ENCODE measurements around the gene PITPNM3. TPM values are rescaled to one million over a fixed set of nuclear protein-coding genes. Genes with fewer than 3 reads are reported as not detected.
A peak's percentile ranks its signal among the peaks of the same experiment; 100 is the strongest.
"Not testable (repeated sequence)": the region's sequence is repeated elsewhere in the genome, so short reads cannot be mapped to it uniquely, and the experiment has no call there.

Gene PITPNM3
- polyA plus RNA-seq, 10 donors: 3.1 to 5.5 (median 4.6) TPM

DNA sequence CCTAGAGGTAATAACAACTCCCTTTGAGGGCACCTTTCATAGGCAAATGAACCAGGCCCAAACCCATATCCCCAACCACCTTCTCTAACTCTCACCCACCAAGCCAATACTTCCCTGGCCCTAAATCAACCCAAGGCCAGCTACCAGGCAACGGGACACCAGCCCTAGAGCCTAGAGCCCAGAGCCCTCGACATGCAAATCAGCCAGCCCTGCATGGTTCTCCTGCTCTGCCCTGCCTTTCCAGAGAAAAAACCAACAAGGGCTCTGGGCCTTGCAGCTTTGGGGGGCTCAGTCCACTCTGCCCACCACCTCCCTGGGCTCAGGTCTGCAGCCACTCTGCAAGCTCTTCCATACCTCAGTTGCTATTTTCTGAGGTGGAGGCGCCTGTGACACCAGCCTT lies 55.0 kb downstream of the PITPNM3 start:
- DNase-seq: no peak

GRCh38 chr17:6498901-6499540 lies 57.3 kb downstream of the PITPNM3 start:
- DNase-seq: no peak

- no peak for DNase-seq
Measured at GRCh38 chr17:6498356-6498755, 58.0 kb downstream of the PITPNM3 start.

- DNase-seq: peak in 1 of 3 donors; percentile 19
Measured at GRCh38 chr17:6497496-6498221, 58.7 kb downstream of the PITPNM3 start.

GRCh38 chr17:6496640-6497441 lies 59.5 kb downstream of the PITPNM3 start:
- DNase-seq: peak in 2 of 3 donors; percentile 51 to 59

GRCh38 chr17:6496116-6496481 lies 60.3 kb downstream of the PITPNM3 start:
- DNase-seq: peak in 1 of 3 donors; percentile 29

DNA sequence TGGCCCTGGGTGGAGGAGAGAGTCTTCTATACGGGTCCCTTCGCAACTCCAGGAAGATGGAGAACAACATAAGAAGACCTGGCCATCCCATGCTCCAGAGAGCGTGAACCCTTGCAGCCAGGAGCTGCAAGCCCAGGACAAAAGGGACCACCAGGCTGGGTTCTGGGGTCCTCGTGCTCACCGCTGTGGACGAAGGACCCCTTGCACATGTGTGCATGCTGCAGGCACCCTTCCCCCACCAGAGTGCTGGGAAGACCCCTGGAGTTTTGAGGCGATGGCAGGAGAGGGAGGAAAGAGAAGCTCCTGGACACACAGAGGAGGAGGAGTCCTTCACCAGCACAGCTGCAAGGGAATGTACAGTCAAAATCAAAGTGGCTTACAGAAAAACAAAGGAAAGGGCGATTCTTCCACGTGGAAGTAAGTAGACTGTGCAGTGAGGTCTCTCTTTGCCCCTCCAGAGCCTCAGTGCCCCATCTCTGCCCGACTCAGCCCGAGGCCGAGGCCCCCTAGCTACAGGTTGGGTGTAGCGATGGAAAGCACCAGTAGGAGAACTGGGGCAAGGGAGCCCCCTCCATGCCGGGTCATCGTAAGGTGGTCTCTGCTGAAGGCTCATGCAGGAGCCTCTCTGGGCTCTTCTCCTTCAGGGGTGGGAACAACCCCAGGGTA lies 60.8 kb downstream of the PITPNM3 start:
- DNase-seq: no peak

DNA sequence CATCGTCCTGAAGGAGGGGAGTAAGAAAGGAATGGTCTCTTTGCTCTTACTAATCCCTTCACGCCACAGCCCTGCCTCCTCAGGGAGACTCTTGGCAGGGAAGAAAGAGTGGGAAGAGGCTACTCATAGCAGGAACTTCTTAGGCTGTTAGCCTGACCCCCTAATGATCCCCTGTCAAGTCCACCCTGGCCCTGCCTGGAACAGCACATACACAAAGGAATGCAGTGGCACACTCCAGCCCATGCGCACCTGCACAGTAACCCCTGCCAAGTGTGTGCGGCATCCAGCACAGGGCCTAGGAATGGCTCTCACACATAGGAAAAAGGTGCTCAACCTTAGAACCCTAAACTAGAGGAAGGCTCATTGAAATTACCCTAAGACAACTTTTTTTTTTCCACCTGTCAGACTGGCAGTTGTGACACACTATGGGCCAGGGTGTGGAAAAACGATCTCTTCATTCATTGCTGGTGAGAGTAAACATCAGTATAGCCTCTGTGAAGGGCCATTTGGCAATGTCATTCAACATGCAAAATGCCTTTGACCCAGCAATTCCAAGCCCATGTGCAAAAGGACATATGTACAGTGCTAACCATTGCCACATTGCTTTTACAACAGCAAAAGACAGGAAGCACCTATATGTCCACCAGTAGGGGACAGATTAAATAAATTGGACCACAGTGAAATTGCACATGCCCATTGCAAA lies 62.0 kb downstream of the PITPNM3 start:
- no peak for DNase-seq

GRCh38 chr17:6492892-6493674 lies 63.3 kb downstream of the PITPNM3 start:
- no peak for DNase-seq

GRCh38 chr17:6491071-6491700 lies 65.2 kb downstream of the PITPNM3 start:
- DNase-seq: no peak

- DNase-seq: no peak
Measured at GRCh38 chr17:6489016-6489550, 67.3 kb downstream of the PITPNM3 start.

GRCh38 chr17:6488008-6488539 lies 68.3 kb downstream of the PITPNM3 start:
- DNase-seq: no peak

DNA sequence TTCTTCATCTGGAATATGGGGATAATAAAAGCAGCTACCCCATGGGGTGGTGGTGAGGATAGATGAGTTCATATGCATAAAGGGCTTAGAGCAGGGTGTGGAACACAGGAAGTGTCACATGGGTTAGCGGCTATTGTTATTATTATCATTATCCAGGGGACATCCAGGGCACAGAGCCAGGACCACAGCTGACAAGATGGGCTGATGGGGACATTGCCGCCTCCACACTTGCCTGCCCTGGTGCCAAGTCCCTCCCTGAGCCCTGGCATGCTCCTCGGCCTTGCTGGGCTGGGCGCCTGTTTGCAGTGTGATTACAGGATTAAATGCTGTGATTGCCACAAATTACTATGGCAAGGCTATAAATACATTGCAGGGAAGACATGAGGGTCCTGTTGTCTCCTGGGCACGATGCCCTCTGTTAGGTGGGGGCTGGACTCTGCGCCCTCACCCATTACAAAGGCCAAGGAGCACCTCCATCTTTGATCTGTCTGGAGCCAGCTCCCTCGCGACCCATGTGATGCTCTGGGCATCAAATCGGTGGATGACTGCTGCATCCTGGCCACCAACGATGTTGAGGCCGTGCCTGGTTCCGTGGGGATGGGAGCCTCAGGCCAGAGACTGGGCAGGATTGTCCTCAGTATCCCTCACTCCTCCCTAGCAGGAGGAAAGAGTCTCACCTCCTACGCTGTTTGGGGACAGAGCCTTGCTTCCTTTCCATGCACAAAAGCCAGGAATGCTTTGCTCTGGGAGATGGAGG lies 68.9 kb downstream of the PITPNM3 start:
- DNase-seq: peak in 2 of 3 donors; percentile 44

GRCh38 chr17:6485646-6486412 lies 70.5 kb downstream of the PITPNM3 start:
- no peak for DNase-seq

GRCh38 chr17:6483507-6483906 lies 72.8 kb downstream of the PITPNM3 start:
- no peak for DNase-seq

GRCh38 chr17:6482796-6483195 lies 73.6 kb downstream of the PITPNM3 start:
- DNase-seq: not testable (repeated sequence)

DNA sequence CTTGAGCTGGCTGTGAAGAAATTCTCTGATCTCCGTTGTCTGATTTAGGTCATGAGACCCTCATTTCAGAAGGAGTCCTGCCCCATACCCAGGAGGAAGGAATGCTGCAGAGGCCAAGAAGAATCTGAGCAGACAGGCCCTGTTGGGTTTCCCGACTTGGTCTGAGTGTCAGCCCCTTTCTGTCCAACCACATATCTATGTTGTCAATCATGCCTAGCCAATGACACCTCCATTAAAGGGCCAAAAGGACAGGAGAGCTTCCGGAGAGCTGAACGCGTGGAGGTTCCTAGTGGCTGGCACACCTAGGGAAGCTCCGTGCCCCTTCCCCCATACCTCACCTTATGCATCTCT lies 74.3 kb downstream of the PITPNM3 start:
- no peak for DNase-seq

- DNase-seq: no peak
Measured at GRCh38 chr17:6480303-6480675, 76.1 kb downstream of the PITPNM3 start.

All from muscle of back (tissue), 11 donors.